ENCODE data around the gene ATP5MC2.

Gene ATP5MC2

GRCh38 chr12:53616950-53617349 lies 58.9 kb downstream of the ATP5MC2 start:
- no peak overlapping the region for H3K4me3 ChIP-seq (ENCODE audit: low read depth, low read length)
